Cardiac muscle cell (in vitro differentiated cells and primary cell): ENCODE results near the gene SFXN5. TPM values are rescaled to one million over a fixed set of nuclear protein-coding genes. Genes with fewer than 3 reads are reported as not detected.

Source experiments
- DNase-seq, 2 donors: peaks; one replicate each; pipeline versions ENCODE4 v3.0.0 to v3.0.0-alpha.2; 2010 to 2017; ENCODE audit warnings: low read depth in 1 of 2, low spot score in 1 of 2
- H3K27ac ChIP-seq: fragments of 200-600 bp; sonication (generic); 2 replicates; pipeline ENCODE4 v1.5.1; 2016
- H3K27me3 ChIP-seq: fragments of 200-600 bp; sonication (generic); 2 replicates; pipeline ENCODE4 v1.6.0; 2016; ENCODE audit warnings: control low read depth
- H3K36me3 ChIP-seq: fragments of 200-600 bp; sonication (generic); 2 replicates; pipeline ENCODE4 v1.5.1; 2016; ENCODE audit warnings: control low read depth
- H3K4me1 ChIP-seq: fragments of 200-600 bp; sonication (generic); 2 replicates; pipeline ENCODE4 v1.8.1; 2017; ENCODE audit warnings: low read depth, mild to moderate bottlenecking, mixed run types
- H3K4me3 ChIP-seq: fragments of 200-600 bp; sonication (generic); 2 replicates; pipeline ENCODE4 v1.5.1; 2016; ENCODE audit warnings: mild to moderate bottlenecking
- H3K9me3 ChIP-seq: fragments of 200-600 bp; sonication (generic); 2 replicates; pipeline ENCODE4 v1.5.1; 2017; ENCODE audit warnings: low read depth, mild to moderate bottlenecking, control low read depth
- CTCF ChIP-seq: IDR thresholded peaks from 2 replicates; pipeline ENCODE4 v1.5.1; 2012; ENCODE audit warnings: low read depth, mild to moderate bottlenecking, low read length
- polyA plus RNA-seq: library from polyadenylated mRNA; unstranded; fragments of >200 nt; fragmentation: Nextera tagmentation; extraction: Ambion mirVana; gene quantifications from 2 replicates; pipeline ENCODE4 v1.2.1, GENCODE V29; 2016
- total RNA-seq: library from RNA; depleted of rRNA; stranded (reverse); fragments of >200 nt; gene quantifications from 2 replicates; pipeline ENCODE4 v1.2.3, GENCODE V29; 2016

SFXN5 gene
- total and polyA plus RNA-seq, 2 experiments from 2014 or later = 11.4 to 13.5 TPM

DNA sequence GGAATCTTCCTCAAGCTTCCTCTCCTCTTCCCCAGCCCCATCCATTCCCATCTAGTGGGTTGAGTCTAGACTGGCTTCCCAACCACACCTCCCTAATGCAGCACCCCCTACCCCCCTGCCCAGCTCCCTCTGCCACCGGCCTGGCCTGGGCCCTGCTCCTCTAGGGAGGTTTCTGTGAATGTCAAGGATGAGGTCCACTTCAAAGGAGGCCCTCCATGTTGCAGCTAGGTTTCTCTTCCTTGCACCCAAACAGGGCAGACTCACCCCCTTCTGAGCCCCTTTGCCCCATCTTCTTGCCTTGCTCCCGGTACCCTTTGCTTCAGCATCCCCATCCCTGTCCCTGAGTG is 135.9 kb downstream of the SFXN5 start:
- H3K27me3 ChIP-seq = peaks cover 100% of the 10 kb centered on the region

DNA sequence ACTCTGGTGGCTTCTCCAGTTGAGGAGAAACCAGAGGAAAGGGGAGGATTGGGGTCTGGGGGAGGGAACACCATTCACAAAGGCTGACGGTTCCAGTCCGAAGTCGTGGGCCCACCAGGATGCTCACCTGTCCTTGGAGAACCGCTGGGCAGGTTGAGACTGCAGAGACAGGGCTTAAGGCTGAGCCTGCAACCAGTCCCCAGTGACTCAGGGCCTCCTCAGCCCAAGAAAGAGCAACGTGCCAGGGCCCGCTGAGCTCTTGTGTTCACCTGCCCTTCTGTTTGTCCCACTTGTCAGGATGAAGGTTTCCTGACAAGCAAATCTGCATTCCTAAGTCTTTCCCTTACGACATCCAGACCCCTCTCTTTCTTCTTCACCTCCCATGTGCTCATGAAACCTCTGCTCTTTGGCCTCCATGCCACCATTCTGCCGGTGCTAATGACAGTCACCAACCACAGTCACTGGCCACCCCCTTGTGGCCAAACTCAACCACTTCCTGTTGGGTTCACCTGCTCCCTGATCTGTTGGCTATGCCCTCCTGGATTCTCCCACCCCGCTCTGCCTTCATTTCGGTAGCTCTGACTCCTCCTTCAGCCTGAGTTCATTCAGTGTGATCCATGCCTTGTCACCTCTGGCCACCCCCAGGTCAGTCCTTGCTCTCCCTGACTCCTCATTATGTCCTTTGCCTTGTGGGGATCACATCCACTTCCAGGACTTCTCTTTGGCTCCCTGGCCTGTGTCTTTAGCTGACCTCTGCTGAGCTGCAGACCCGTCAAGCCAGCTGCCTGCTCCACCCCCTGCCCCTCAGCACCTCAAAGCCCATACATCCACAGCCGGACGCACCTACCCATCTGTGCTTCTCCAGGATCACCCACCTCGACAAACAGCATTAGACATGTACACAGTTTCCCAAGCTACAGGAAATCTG is 136.6 kb downstream of the SFXN5 start:
- H3K9me3 ChIP-seq = no peaks in the 10 kb centered on the region
- no peak overlapping the region for H3K4me3 ChIP-seq
- peaks cover 100% of the 10 kb centered on the region for H3K27me3 ChIP-seq
- H3K4me1 ChIP-seq = no peaks in the 10 kb centered on the region
- no peak for TF ChIP-seq CTCF
- no peak overlapping the region for H3K27ac ChIP-seq
- H3K36me3 ChIP-seq = no peaks in the 10 kb centered on the region
- peak in 1 of 2 donors; percentile 22 for DNase-seq

More for the DNA sequence above, 135.9 kb downstream of the SFXN5 start:
- Histone ChIP-seq H3K9me3 (no peaks in the 10 kb centered on the region), H3K36me3 (no peaks in the 10 kb centered on the region), H3K4me3 (no peak overlapping the region), H3K27ac (no peak overlapping the region), H3K4me1 (no peaks in the 10 kb centered on the region)
- no peak for TF ChIP-seq CTCF
- no peak for DNase-seq

- DNase-seq = no peak
- no peaks in the 10 kb centered on the region for H3K4me1 ChIP-seq
- no peaks in the 10 kb centered on the region for H3K36me3 ChIP-seq
- peaks cover 100% of the 10 kb centered on the region for H3K27me3 ChIP-seq
- H3K9me3 ChIP-seq = no peaks in the 10 kb centered on the region
- TF ChIP-seq CTCF = no peak
- no peak overlapping the region for H3K27ac ChIP-seq
- no peak overlapping the region for H3K4me3 ChIP-seq
Measured at GRCh38 chr2:72933646-72934151, 137.8 kb downstream of the SFXN5 start.

DNA sequence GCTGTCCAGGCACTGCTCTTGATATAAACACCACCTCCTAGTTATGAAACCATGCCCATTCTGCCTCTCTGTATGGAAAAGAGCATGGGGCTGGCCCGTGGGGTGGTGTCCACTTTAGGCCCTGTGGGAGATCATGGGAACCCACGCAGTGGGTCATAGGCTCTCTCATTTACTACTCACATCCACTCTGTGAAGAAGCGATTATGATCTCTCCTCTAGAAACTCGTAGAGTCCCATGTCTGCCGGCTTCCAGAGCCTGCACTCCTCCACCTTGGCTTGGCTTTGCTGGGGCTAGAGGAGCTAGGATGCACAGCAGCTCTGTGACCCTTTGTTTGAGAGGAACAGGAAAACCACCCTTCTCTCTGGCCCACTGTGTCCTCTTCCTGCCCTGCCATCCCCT is 138.3 kb downstream of the SFXN5 start:
- Histone ChIP-seq H3K36me3 (no peaks in the 10 kb centered on the region), H3K4me3 (no peak overlapping the region), H3K4me1 (no peaks in the 10 kb centered on the region), H3K9me3 (no peaks in the 10 kb centered on the region), H3K27me3 (peaks cover 100% of the 10 kb centered on the region), H3K27ac (no peak overlapping the region)
- DNase-seq = no peak
- TF ChIP-seq CTCF = no peak

DNA sequence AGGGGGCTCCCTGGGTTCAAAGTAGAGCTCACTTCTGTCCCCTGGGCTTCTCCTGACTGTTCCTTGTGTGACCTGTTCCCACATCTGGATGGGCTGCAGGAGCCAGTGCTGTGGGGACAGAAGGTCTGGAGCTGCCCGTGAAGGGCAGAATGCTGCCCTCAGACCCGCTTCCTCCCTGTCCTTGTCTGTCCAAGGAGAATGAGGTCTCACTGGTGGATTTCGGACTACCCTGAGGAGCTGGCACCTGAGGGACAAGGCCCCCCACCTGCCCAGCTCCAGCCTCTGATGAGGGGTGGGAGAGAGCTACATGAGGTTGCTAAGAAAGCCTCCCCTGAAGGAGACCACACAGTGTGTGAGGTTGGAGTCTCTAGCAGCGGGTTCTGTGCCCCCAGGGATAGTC is 138.7 kb downstream of the SFXN5 start:
- no peak overlapping the region for H3K27ac ChIP-seq
- H3K9me3 ChIP-seq = no peaks in the 10 kb centered on the region
- H3K4me3 ChIP-seq = no peak overlapping the region
- DNase-seq = no peak
- no peaks in the 10 kb centered on the region for H3K4me1 ChIP-seq
- no peak for TF ChIP-seq CTCF
- H3K27me3 ChIP-seq = peaks cover 100% of the 10 kb centered on the region
- no peaks in the 10 kb centered on the region for H3K36me3 ChIP-seq
